PC-9 (cell line): ENCODE measurements around the gene VDAC1.

Experiments
- EZH2 ChIP-seq: fragments of 200-600 bp; sonication (generic); IDR thresholded peaks from 2 replicates; pipeline ENCODE4 v1.8.0; 2017; ENCODE audit warnings: antibody characterized with exemption, low read depth
- TF ChIP-seq, protein P1 (sequence below): fragments of 200-600 bp; sonication (generic); conservative IDR thresholded peaks from 2 replicates; pipeline ENCODE4 v1.6.1; 2017; ENCODE audit warnings: mixed run types, antibody characterized with exemption, mild to moderate bottlenecking, moderate library complexity

DNA sequence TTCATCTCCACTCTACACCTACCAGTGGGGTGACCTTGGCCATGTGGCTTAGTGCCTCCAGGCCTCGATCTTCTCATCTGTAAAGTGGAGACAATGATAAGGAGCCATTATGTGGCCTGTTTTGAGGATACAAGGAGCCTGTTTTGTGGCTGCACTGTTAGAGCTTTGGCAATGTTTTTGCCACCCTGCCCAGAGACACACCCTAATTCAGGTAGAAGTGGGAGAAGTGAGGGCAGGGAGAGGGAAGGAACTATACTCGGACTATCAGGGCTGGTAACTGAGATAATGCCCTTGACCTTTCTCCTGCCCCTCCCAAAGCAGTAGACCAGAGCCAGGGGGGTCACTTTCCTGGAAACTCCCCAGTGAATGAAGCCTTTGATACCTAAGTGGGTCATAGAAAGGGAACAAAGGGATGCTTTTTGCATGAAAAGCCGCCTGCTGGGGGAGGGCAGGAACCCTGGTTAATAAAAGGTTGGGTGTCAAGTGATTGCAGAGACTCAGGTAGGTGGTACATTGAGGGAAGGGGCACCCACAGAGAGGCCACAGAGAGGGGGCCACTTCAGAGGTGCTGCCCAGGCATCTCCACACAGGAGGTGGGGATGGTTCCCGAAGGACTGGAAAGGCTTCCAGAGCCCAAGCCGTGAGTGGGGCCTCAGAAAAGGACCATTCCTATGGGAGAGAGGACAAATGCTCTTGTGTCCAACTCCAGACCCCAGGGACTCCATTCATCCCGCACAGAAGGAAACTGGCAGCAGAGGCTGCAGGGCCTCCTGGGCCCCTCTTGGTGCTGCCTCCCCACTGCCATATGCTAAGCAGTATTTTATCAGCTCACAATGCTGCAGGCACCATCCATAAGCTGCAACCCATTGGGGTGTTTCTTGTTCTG lies 42.3 kb upstream of the VDAC1 start:
- TF ChIP-seq, protein P1, sequence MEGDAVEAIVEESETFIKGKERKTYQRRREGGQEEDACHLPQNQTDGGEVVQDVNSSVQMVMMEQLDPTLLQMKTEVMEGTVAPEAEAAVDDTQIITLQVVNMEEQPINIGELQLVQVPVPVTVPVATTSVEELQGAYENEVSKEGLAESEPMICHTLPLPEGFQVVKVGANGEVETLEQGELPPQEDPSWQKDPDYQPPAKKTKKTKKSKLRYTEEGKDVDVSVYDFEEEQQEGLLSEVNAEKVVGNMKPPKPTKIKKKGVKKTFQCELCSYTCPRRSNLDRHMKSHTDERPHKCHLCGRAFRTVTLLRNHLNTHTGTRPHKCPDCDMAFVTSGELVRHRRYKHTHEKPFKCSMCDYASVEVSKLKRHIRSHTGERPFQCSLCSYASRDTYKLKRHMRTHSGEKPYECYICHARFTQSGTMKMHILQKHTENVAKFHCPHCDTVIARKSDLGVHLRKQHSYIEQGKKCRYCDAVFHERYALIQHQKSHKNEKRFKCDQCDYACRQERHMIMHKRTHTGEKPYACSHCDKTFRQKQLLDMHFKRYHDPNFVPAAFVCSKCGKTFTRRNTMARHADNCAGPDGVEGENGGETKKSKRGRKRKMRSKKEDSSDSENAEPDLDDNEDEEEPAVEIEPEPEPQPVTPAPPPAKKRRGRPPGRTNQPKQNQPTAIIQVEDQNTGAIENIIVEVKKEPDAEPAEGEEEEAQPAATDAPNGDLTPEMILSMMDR: no peak
- no peak for TF ChIP-seq EZH2
